OCI-LY7 (cell line): ENCODE data around the gene FGFRL1. TPM values are rescaled to one million over a fixed set of nuclear protein-coding genes. Genes with fewer than 3 reads are reported as not detected.

Experiments used
- BruUV-seq: library from RNA; stranded (reverse); fragments of 400-500 nt; replicated peaks from 2 replicates; lab custom pipeline; 2021; lab: Mats Ljungman, UMichigan
- CTCF ChIA-PET: fragments of 300-600 bp; sonication (Branson Sonifier 250); formaldehyde crosslinking; loops from one replicate; lab custom pipeline; 2022; ENCODE audit warnings: antibody characterized with exemption; ENCODE audit not compliant: unreplicated experiment; lab: Charles Lee
- POLR2A ChIA-PET: fragments of 300-600 bp; sonication (Branson Sonifier 250); formaldehyde crosslinking; loops from one replicate; lab custom pipeline; 2022; ENCODE audit warnings: antibody characterized with exemption; lab: Charles Lee
- DNase-seq: peaks from one replicate; pipeline ENCODE4 v3.0.0-alpha.2; 2015; ENCODE audit warnings: low spot score
- H2AFZ ChIP-seq: fragments of 200-600 bp; sonication (generic), shearing (Covaris generic); 2 replicates; pipeline ENCODE4 v1.6.1; 2014; ENCODE audit warnings: mild to moderate bottlenecking, antibody characterized with exemption, low read length, moderate library complexity
- H3K27ac ChIP-seq: fragments of 200-600 bp; sonication (generic); 2 replicates; pipeline ENCODE4 v1.5.1; 2014; ENCODE audit warnings: mixed run types, low read depth, mild to moderate bottlenecking, moderate library complexity, low read length, inconsistent platforms; ENCODE audit not compliant: poor library complexity, severe bottlenecking
- H3K36me3 ChIP-seq: fragments of 200-600 bp; sonication (generic); 2 replicates; pipeline ENCODE4 v1.6.1; 2014; ENCODE audit warnings: mild to moderate bottlenecking, antibody characterized with exemption, low read length, moderate library complexity, mixed read lengths; ENCODE audit not compliant: insufficient read depth
- H3K4me1 ChIP-seq: fragments of 200-600 bp; sonication (generic); 2 replicates; pipeline ENCODE4 v1.5.1; 2014; ENCODE audit warnings: mild to moderate bottlenecking, low read length; ENCODE audit not compliant: insufficient read depth, poor library complexity, severe bottlenecking
- H3K4me2 ChIP-seq: fragments of 200-600 bp; sonication (generic); 2 replicates; pipeline ENCODE4 v1.6.1; 2014; ENCODE audit warnings: mild to moderate bottlenecking, low read length
- H3K4me3 ChIP-seq: fragments of 200-600 bp; sonication (generic); 2 replicates; pipeline ENCODE4 v1.5.1; 2014; ENCODE audit warnings: mild to moderate bottlenecking, low read depth, low read length; ENCODE audit not compliant: poor library complexity, severe bottlenecking
- H3K79me2 ChIP-seq: fragments of 200-600 bp; sonication (generic); 2 replicates; pipeline ENCODE4 v1.6.1; 2016; ENCODE audit warnings: low read depth, mild to moderate bottlenecking, low read length, moderate library complexity, mixed read lengths; ENCODE audit not compliant: insufficient read depth
- H3K9me2 ChIP-seq: fragments of 200-600 bp; sonication (generic); 2 replicates; pipeline ENCODE4 v1.6.1; 2016; ENCODE audit warnings: mild to moderate bottlenecking, low read length, mixed read lengths; ENCODE audit not compliant: insufficient read depth
- H3K9me3 ChIP-seq: fragments of 200-600 bp; sonication (generic); 2 replicates; pipeline ENCODE4 v1.6.1; 2014; ENCODE audit warnings: mild to moderate bottlenecking, mixed run types, low read length, mixed read lengths
- H4K20me1 ChIP-seq: fragments of 200-600 bp; sonication (generic); 2 replicates; pipeline ENCODE4 v1.6.1; 2014; ENCODE audit warnings: mild to moderate bottlenecking, antibody characterized with exemption, low read length, moderate library complexity, mixed read lengths; ENCODE audit not compliant: insufficient read depth
- EZH2phosphoT487 ChIP-seq: fragments of 200-600 bp; sonication (generic); IDR thresholded peaks from 2 replicates; pipeline ENCODE4 v1.6.1; 2018; ENCODE audit warnings: low read depth, borderline replicate concordance, mild to moderate bottlenecking, mixed run types, antibody characterized with exemption, low read length, moderate library complexity, mixed read lengths
- intact Hi-C: fragments of 100-400 bp; cut with micrococcal nuclease; formaldehyde crosslinking; loops from one replicate; pipeline ENCODE4 v1.10.0; 2022; ENCODE audit not compliant: unreplicated experiment
- total RNA-seq, 2 experiments: library from RNA; depleted of rRNA in 1 of 2; stranded (reverse); fragments of >200 nt in 1 of 2; shearing (Covaris generic) in 1 of 2; gene quantifications; 2 replicates each; pipeline ENCODE4 v1.2.3, GENCODE V29; 2014 to 2022
- TF ChIP-seq, protein P1 (sequence below): fragments of 200-600 bp; sonication (generic); conservative IDR thresholded peaks from 2 replicates; pipeline ENCODE4 v1.5.1; 2014; ENCODE audit warnings: mild to moderate bottlenecking, antibody characterized with exemption, low read length, moderate library complexity, mixed read lengths

FGFRL1 gene
- total RNA-seq, 2 experiments from 2014 or later = 1.4 to 2.7 TPM

DNA sequence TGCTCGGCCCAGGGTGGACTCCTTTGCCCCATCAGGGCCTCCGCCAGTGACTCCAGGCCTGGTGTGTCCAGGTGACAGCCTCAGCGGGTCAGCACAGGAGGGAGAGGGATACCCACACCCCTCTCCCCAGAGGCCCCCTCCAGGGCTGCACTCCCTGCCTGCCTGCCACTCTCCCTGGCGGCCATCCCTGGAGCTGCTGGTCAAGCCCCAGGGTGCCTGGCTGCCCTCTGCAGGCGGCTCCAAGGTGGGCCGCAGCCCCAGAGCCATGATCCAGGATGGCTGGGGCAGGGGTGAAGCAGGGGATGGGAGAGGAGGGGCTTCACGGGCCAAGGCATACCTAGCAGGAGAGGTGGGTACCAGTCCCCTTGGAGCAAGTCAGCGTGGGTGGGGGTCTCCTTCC, 3.8 kb downstream of the FGFRL1 start:
- H3K27ac ChIP-seq = no peak overlapping the region
- H3K4me2 ChIP-seq = no peak overlapping the region
- ChIA-PET POLR2A (no interaction called here), CTCF (no interaction called here)
- H3K36me3 ChIP-seq = no peaks in the 10 kb centered on the region
- H3K9me2 ChIP-seq = no peaks in the 10 kb centered on the region
- H3K9me3 ChIP-seq = no peaks in the 10 kb centered on the region
- no TSS peak for BruUV-seq
- intact Hi-C loops = loop anchor here (10.0 kb wide), 1 partner anchor 230 kb away; the partner anchor contains the start of gene CTBP1
- H4K20me1 ChIP-seq = no peaks in the 10 kb centered on the region
- no peaks in the 10 kb centered on the region for H3K79me2 ChIP-seq
- TF ChIP-seq, protein P1, sequence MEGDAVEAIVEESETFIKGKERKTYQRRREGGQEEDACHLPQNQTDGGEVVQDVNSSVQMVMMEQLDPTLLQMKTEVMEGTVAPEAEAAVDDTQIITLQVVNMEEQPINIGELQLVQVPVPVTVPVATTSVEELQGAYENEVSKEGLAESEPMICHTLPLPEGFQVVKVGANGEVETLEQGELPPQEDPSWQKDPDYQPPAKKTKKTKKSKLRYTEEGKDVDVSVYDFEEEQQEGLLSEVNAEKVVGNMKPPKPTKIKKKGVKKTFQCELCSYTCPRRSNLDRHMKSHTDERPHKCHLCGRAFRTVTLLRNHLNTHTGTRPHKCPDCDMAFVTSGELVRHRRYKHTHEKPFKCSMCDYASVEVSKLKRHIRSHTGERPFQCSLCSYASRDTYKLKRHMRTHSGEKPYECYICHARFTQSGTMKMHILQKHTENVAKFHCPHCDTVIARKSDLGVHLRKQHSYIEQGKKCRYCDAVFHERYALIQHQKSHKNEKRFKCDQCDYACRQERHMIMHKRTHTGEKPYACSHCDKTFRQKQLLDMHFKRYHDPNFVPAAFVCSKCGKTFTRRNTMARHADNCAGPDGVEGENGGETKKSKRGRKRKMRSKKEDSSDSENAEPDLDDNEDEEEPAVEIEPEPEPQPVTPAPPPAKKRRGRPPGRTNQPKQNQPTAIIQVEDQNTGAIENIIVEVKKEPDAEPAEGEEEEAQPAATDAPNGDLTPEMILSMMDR = no peak
- no peak for TF ChIP-seq EZH2phosphoT487
- no peak overlapping the region for H3K4me3 ChIP-seq
- H3K4me1 ChIP-seq = peaks cover 17% of the 10 kb centered on the region
- H2AFZ ChIP-seq = no peak overlapping the region
- DNase-seq = no peak

DNA sequence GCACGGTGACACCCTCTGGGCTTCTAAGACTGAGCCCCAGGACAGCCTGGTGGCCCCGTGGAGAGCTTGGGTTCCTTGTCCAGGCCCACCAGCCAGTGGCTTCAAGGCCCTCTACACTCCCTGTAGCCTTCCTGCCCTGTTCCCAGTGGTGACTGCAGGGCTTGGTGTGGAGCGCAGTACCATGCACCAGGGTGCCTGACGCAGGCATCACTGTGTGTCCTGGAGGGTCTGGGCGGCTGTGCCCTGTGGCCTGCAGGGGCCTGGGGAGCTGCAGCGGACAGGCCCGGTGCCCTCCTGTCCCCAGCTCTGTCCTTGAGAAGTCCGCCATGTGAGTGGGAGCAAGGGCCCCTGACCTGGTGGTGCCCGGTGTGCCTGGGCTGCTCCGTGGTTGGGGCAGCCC, 4.3 kb downstream of the FGFRL1 start:
- CTCF ChIA-PET = no interaction called here
- no peak for DNase-seq
- Histone ChIP-seq H2AFZ (no peak overlapping the region), H3K4me2 (no peak overlapping the region), H3K9me3 (no peaks in the 10 kb centered on the region), H3K9me2 (no peaks in the 10 kb centered on the region), H3K4me3 (no peak overlapping the region), H3K4me1 (peaks cover 11% of the 10 kb centered on the region), H3K27ac (no peak overlapping the region), H3K79me2 (no peaks in the 10 kb centered on the region), H4K20me1 (no peaks in the 10 kb centered on the region), H3K36me3 (no peaks in the 10 kb centered on the region)
- BruUV-seq = no TSS peak
- TF ChIP-seq, protein P1 = no peak
- no peak for TF ChIP-seq EZH2phosphoT487
- intact Hi-C loops = loop anchor here (10.0 kb wide), 1 partner anchor 229 kb away; the partner anchor contains the start of gene CTBP1
- POLR2A ChIA-PET = no interaction called here

DNA sequence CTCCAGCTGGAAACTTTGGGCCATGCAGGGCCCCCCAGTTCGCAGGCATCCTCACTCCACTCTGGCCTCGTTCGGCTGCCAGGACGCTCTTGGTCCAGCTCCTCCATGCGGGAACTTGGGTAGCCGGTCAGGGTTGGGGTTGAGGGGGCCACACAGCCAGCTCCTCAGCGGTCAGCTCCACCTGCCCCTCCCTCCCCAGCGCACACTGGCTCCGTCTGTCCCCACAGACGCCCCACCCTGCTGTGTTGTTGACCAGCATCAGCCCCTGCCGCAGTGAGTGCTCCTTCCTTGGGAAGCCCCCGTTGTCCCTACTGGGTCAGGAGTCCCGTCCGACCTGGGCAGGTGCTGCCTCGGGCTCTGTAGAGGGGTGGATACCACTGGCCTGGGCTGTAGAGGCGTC, 5.8 kb downstream of the FGFRL1 start:
- Histone ChIP-seq H3K27ac (no peak overlapping the region), H3K9me2 (no peaks in the 10 kb centered on the region), H3K79me2 (no peaks in the 10 kb centered on the region), H3K36me3 (no peaks in the 10 kb centered on the region), H4K20me1 (no peaks in the 10 kb centered on the region), H3K4me2 (no peak overlapping the region), H3K4me1 (peaks cover 14% of the 10 kb centered on the region), H2AFZ (no peak overlapping the region), H3K9me3 (no peaks in the 10 kb centered on the region), H3K4me3 (no peak overlapping the region)
- intact Hi-C loops = loop anchor here (10.0 kb wide), 1 partner anchor 228 kb away; the partner anchor contains the start of gene CTBP1
- DNase-seq = no peak
- POLR2A ChIA-PET = no interaction called here
- BruUV-seq = no TSS peak
- TF ChIP-seq, protein P1 = no peak
- CTCF ChIA-PET = no interaction called here
